GM10248 (cell line): Measurements from ENCODE around the gene DBNL.

Experiments
- CTCF ChIA-PET: fragments of 300-600 bp; sonication (Branson Sonifier 250); formaldehyde crosslinking; extraction: SDS; loops from one replicate; lab custom pipeline; 2021; ENCODE audit warnings: antibody characterized with exemption; lab: Yijun Ruan, JAX
- POLR2A ChIA-PET: fragments of 350-650 bp; sonication (Branson Sonifier 250); formaldehyde crosslinking; extraction: SDS; loops from one replicate; lab custom pipeline; 2020; ENCODE audit warnings: antibody characterized with exemption; lab: Yijun Ruan, JAX
- DNase-seq: peaks from one replicate; pipeline ENCODE4 v3.0.0; 2012; ENCODE audit errors: extremely low spot score
- CTCF ChIP-seq: IDR thresholded peaks from 2 replicates; pipeline ENCODE4 v1.5.1; 2012; ENCODE audit warnings: mild to moderate bottlenecking, low read depth; ENCODE audit errors: extremely low read depth, missing control alignments, control extremely low read depth

The DBNL gene

GRCh38 chr7:44078521-44078920, 34.0 kb downstream of the DBNL start:
- TF ChIP-seq CTCF, result no peak
- POLR2A ChIA-PET, result no interaction called here
- no peak for DNase-seq
- CTCF ChIA-PET, result interaction anchor here (0.8 to 1.8 kb wide), 2 partner anchors 10 kb away, joined by 3 to 4 read pairs; no protein-coding TSS in a partner anchor

GRCh38 chr7:44079331-44080021, 35.0 kb downstream of the DBNL start:
- ChIA-PET POLR2A (no interaction called here), CTCF (interaction anchor here (1.8 kb wide), 1 partner anchor 11 kb away, joined by 4 read pairs; no protein-coding TSS in a partner anchor)
- no peak for DNase-seq
- no peak for TF ChIP-seq CTCF

GRCh38 chr7:44080118-44080517, 35.6 kb downstream of the DBNL start:
- no peak for TF ChIP-seq CTCF
- no peak for DNase-seq
- CTCF ChIA-PET, result interaction anchor here (1.4 to 2.1 kb wide), 3 partner anchors 9 to 32 kb away, joined by 3 to 13 read pairs (median 12); no protein-coding TSS in a partner anchor
- POLR2A ChIA-PET, result no interaction called here

GRCh38 chr7:44080686-44081265, 36.3 kb downstream of the DBNL start:
- no peak for TF ChIP-seq CTCF
- no peak for DNase-seq
- POLR2A ChIA-PET, result interaction anchor here (0.7 to 0.9 kb wide), 2 partner anchors 23 to 76 kb away, joined by 4 to 8 read pairs; no protein-coding TSS in a partner anchor
- CTCF ChIA-PET, result interaction anchor here (0.9 to 2.1 kb wide), 9 partner anchors 9 to 484 kb away, joined by 3 to 13 read pairs (median 4); partner anchors contain the start of gene YKT6

- CTCF ChIA-PET, result interaction anchor here (0.6 to 2.1 kb wide), 10 partner anchors 10 to 484 kb away, joined by 3 to 13 read pairs (median 4); partner anchors contain the start of genes DBNL and YKT6
Measured at GRCh38 chr7:44081266-44081748, 36.8 kb downstream of the DBNL start.

More at GRCh38 chr7:44081266-44081748, 36.8 kb downstream of the DBNL start:
- POLR2A ChIA-PET, result interaction anchor here (0.7 to 0.9 kb wide), 4 partner anchors 16 to 76 kb away, joined by 4 to 8 read pairs (median 4); no protein-coding TSS in a partner anchor
- TF ChIP-seq CTCF, result peak; percentile 8
- peak; percentile 59 for DNase-seq
